Measurements from ENCODE around the gene RBM33. TPM values are rescaled to one million over a fixed set of nuclear protein-coding genes. Genes with fewer than 3 reads are reported as not detected.
"Not testable (repeated sequence)": the region's sequence is repeated elsewhere in the genome, so short reads cannot be mapped to it uniquely, and the experiment has no call there.

The RBM33 gene
- polyA plus RNA-seq, 2 of the 4 experiments (the other 2 are of a cell fraction), result 21.7 to 21.9 TPM

- H3K9me3 ChIP-seq, result no peaks in the 10 kb centered on the region; the same call in 2 of the 3 replicates
- H3K4me1 ChIP-seq, result peaks cover 5% of the 10 kb centered on the region
- TF ChIP-seq POLR2AphosphoS2 (conservative IDR thresholded peaks at IDR 0.05; ENCODE audit: low read length) (no peak), BCL3 (IDR thresholded peaks at IDR 0.05) (no peak), HDAC2 (IDR thresholded peaks at IDR 0.05) (no peak), CBX2 (IDR thresholded peaks at IDR 0.05; ENCODE audit: borderline replicate concordance, low read depth) (no peak)
- 61% methylated on average over 10 of the region's 10 CpGs for WGBS (ENCODE audit: missing lambda C conversion rate)
- H3K4me3 ChIP-seq, result no peak overlapping the region
- H3K4me2 ChIP-seq, result no peak overlapping the region
- ATAC-seq, result no peak
- FAIRE-seq, result no peak
- ChIA-PET CTCF (interaction anchor here (1.4 to 3.6 kb wide), 3 partner anchors 10 to 14 kb away, joined by 5 to 29 read pairs (median 6); no protein-coding TSS in a partner anchor), POLR2A (interaction anchor here (1.1 kb wide), 1 partner anchor 32 kb away, joined by 4 read pairs; the partner anchor contains the start of gene RBM33)
- H3K27ac ChIP-seq, result no peak overlapping the region
- no peak for DNase-seq (ENCODE audit: low read depth in 1 of 2, low spot score in 1 of 2)
These were observed 31.8 kb upstream of the RBM33 start for GRCh38 chr7:155612658-155613057.

- FAIRE-seq; H3K4me2 ChIP-seq; DNase-seq (ENCODE audit: low read depth in 1 of 2, low spot score in 1 of 2); POLR2A ChIA-PET; CTCF ChIA-PET; ATAC-seq; H3K27ac ChIP-seq; H3K4me3 ChIP-seq; H3K9me3 ChIP-seq: not testable (repeated sequence)
- peaks cover 26% of the 10 kb centered on the region for H3K4me1 ChIP-seq
- 84% methylated on average over 6 of the region's 6 CpGs for WGBS (ENCODE audit: missing lambda C conversion rate)
- TF ChIP-seq KDM1A (IDR thresholded peaks at IDR 0.05; ENCODE audit: low read depth), result peak; percentile 36; the same call in 1 of the 2 replicates
These were observed 29.4 kb upstream of the RBM33 start for GRCh38 chr7:155615085-155615484.

- peak; percentile 29 for TF ChIP-seq POLR2A (IDR thresholded peaks at IDR 0.05; ENCODE audit: low read length)
- no peak for TF ChIP-seq NFE2L2 (conservative IDR thresholded peaks at IDR 0.05; ENCODE audit: low read length)
- TF ChIP-seq MAX (IDR thresholded peaks at IDR 0.05), result peak; percentile 45
- peak in 1 of 2 experiments; percentile 50; a peak in 1 of 5 replicates for TF ChIP-seq JUN (IDR thresholded peaks at IDR 0.05)
- TF ChIP-seq MYC (IDR thresholded peaks at IDR 0.05; ENCODE audit: borderline replicate concordance, low read length), result 0 out of 2 replicates have a peak, but pooled peaks have one; percentile 33
- TF ChIP-seq GATA3 (IDR thresholded peaks at IDR 0.05; ENCODE audit: borderline replicate concordance), result 0 out of 2 replicates have a peak, but pooled peaks have one; percentile 14
- no peak for TF ChIP-seq HDAC2 (IDR thresholded peaks at IDR 0.05)
- TF ChIP-seq USF2 (IDR thresholded peaks at IDR 0.05), result peak; percentile 21; the same call in 1 of the 2 replicates
- no peak for TF ChIP-seq FOSL2 (IDR thresholded peaks at IDR 0.05)
- TF ChIP-seq FOSL2 (CRISPR knock-in tag; IDR thresholded peaks at IDR 0.05), result peak; percentile 40
- TF ChIP-seq CEBPB (IDR thresholded peaks at IDR 0.05), result peak; percentile 85 to 89; a peak in 3 of 4 replicates
- DNase-seq (ENCODE audit: low read depth in 1 of 2, low spot score in 1 of 2) (peak; percentile 66 to 93), ATAC-seq (peak; percentile 95 to 98), FAIRE-seq (no peak)
- POLR2A ChIA-PET, result interaction anchor here (1.0 to 1.4 kb wide), 2 partner anchors 20 to 25 kb away, joined by 3 to 5 read pairs; partner anchors contain the start of gene RBM33
- peak overlapping the region; percentile 83 for H3K4me2 ChIP-seq
- 3% methylated on average over 15 of the region's 16 CpGs for WGBS (ENCODE audit: missing lambda C conversion rate)
- H3K27ac ChIP-seq, result peak overlapping the region; percentile 84 to 89
- no peaks in the 10 kb centered on the region; the same call in 2 of the 3 replicates for H3K9me3 ChIP-seq
- peaks cover 32% of the 10 kb centered on the region for H3K4me1 ChIP-seq
- peak overlapping the region; percentile 22; the same call in 2 of the 3 replicates for H3K4me3 ChIP-seq
- CTCF ChIA-PET, result interaction anchor here (1.5 to 3.3 kb wide), 2 partner anchors 15 to 20 kb away, joined by 3 to 14 read pairs; no protein-coding TSS in a partner anchor
These were observed 25.5 kb upstream of the RBM33 start for GRCh38 chr7:155618708-155619633.

Measured in A549 (cell line).